Dermis blood vessel endothelial cell (primary cell): ENCODE results near the gene SYNJ2. TPM values are rescaled to one million over a fixed set of nuclear protein-coding genes. Genes with fewer than 3 reads are reported as not detected.

Source experiments
- DNase-seq: peaks from one replicate; pipeline ENCODE4 v3.0.0; 2010
- total RNA-seq: library from RNA; depleted of rRNA; stranded (reverse); fragments of >200 nt; gene quantifications from 2 replicates; pipeline ENCODE4 v1.2.3, GENCODE V29; 2014

Gene SYNJ2
- total RNA-seq, 1 donor from 2014 or later = 34.7 TPM

DNA sequence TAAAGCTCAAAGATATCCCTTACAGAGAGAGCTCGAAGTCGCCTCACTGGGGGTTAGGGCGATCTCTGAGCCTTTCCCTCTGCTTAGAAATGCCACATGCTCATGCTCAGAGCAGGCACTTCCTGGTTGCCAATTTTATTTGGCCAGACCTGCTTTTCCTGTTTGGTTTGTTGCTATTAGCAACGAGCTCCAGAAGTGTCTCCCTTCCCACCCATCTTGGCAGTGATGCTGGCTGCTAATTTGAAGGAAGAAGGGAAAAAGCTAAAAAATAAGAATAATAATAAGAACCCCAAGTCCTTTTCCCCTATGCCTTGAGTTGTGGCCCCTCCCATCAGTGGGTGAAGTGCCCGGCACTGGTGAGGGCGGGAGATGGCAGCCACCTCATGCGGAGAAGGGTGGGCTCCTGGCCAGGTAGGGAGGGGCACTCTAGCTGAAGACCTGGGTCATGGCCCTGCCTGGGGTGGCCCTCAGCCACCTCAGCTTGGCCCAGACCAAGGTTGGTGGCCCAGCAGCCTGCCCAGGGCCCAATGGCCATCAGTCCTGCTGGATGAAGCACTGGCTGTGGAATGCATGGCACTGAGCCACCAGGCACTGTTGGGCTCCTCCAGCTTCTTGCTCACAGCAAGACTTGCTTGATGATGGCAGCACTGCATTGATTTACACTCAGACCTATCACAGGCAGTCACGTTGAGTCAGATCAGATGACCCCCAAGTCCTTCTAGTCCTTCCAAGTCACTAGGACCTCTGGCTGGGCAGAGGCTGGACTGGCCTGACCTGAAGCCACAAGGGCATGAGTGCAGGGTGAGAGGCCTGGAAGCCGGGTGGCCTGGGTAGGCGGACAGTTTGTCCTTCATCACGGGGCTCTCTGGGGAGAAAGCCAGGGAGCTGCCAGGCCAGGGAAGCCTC lies 79.0 kb downstream of the SYNJ2 start:
- DNase-seq = peak; percentile 94

DNA sequence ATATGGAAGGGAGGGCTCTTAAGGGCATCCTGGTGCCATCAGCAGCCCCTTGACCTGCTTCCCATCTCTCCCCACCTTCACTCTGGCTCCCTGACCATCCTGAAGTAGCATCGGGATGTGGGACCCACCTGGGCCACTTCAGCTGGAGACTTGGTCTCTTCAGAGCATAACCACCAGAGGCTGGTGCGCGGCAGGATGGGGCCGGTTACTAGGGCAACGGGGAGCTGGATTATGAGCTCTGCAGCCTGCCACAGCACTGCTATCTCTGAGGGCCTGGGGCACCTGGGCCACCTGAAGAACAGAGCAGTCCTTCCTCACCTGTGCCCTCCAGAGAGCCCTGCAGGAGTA lies 79.7 kb downstream of the SYNJ2 start:
- no peak for DNase-seq

DNA sequence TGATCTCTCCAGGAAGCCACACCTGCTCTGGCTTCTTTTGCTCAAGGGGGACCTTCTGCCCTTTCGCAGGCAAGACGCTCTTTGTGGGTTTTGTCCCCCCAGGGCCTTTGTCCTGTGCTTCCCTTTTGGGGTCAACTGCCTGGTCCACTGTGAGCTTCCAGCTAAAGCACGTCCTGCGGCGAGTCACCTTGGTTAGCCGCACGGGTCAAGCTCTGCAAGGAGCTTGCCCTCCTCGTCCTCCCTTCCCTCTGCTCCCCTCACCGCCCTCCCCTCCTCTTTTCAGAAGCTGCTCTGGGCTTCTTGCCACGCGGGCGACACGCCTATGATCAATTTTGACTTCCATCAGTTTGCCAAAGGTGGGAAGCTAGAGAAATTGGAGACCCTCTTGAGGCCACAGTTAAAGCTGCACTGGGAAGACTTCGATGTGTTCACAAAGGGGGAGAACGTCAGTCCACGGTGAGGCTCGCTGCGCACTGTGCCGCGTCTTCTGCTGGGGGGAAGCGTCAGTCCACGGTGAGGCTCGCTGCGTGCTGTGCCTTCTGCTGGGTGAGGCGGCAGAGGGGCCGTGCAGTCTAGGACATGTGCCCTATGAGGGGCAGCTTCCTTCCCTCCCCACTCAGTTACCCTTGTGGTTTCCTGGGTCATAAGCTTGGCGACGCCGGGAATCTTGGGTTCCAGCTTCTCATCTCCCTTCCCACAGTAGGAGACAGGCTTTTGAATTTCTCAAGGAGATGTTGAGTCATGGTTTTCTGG lies 80.2 kb downstream of the SYNJ2 start:
- no peak for DNase-seq

DNA sequence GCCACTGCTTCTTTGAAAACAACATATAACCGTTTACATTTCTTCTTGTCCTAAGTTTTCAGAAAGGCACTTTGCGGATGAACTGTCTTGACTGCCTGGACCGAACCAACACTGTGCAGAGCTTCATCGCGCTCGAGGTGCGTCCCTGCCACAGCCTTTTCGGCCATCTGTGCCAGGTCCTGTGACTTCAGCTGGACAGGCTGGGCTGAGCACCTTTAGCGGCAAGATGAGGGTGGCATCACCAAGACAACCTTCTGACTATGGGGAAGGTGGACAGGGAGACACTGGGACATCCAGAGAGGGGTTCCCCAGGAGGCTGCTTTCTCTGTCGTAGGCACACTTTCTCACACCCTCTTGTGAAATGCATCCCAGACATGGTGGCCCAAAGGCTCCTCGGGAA lies 82.1 kb downstream of the SYNJ2 start:
- DNase-seq = no peak

DNA sequence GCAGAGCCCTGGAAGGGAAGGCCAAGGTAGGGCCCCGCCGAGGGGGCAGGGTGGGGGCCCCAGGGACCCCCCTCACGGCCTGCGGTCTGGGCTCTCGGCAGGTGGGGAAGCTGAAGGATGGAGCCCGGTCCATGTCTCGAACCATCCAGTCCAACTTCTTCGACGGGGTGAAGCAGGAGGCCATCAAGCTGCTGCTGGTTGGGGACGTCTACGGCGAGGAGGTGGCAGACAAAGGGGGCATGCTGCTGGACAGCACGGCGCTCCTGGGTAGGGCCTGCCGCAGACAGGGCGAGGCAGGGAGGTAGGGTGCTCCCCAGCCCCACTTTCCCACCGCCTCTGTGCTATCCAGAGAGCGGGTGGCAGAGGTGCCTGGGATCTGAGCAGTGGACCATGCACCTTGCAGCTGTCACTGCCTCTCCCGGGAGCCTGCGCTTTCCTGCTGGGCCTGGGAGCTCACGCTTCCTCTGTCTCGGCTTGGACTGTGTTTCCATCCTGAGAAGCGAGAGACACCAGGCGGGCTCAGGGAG lies 83.1 kb downstream of the SYNJ2 start:
- no peak for DNase-seq

DNA sequence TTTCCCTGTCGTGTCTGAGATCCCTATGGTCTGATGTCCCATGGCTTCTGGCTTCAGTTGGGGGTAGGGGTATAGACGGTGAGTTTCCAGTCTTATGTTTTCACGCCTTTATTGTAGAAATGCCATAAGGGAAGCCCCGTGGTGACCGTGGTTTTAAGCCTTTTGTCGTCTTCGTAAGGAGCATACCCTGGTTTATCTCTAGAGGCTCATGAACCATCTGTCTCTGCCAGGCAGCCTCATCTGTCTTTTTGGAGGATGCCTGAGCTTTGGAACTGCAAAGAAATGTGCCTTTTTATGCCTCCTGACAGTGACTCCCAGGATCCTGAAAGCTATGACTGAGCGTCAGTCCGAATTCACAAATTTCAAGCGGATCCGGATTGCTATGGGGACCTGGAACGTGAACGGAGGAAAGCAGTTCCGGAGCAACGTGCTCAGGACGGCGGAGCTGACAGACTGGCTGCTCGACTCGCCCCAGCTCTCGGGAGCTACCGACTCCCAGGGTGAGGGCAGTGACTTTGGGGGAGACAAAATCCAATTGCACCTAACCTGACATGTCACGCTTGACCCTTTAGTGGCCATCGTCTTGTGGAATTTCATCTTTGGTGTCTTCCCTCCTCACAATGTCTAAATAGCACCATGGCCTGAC lies 84.6 kb downstream of the SYNJ2 start:
- no peak for DNase-seq

DNA sequence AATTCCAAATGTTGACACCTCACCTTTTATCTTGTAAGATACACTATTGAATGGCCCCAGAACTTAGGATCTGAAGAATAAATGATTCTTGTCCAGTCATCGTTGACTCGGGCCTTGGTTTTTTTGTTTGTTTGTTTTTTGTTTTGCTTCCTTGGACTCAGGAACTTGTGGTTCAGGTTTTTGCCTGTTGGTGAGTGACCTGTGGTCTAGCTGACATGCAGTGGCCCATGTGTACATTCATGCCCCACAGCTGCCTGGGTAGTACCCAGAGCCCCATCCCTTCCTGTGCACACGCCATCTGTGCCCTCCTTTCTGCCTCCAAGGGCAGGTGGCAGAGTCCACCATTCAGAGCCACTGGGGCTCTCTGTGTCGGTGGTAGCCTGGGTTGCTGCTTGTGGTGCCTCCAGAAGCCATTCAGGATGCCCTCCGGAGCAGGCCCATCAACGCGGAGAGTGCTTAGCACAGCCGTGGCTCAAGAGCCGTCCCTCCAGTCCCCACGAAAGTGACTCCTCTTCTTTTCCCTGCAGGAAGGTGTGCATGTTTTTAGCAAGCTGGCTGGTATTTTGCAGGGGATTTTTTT lies 85.9 kb downstream of the SYNJ2 start:
- DNase-seq = peak; percentile 27

DNA sequence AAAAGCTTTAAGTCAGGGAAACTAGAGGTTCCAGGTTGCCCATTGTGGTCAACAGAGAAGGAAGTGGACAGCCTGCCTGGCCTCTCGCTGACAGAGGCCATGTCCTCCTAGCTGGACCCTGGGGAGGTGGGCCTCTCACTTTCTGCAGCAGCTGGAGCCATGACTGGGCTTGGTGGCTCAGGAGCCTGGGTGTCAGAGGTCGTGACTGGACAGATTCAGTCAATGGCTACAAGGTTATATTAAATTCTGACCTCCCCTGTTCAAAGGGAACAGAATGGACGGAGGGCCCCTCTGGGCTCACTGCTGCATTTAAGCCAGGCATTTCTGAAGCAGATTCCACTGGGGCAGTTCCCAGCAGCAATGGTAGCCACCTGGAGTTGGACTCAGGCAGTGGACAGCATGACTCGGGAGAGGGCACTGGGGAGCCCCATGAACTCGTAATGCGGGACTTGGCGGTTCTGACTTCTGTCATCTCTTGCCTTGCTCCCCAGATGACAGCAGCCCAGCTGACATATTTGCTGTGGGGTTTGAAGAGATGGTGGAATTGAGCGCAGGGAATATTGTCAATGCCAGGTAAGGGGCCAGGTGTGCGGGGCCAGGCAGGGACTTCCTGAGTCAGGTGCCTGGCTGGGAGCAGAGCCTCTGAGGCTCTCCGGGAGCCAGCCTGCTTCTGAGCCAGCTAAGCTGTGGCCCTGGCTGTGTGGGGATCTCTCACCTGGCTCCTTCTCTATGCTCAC lies 86.7 kb downstream of the SYNJ2 start:
- DNase-seq = peak; percentile 47

DNA sequence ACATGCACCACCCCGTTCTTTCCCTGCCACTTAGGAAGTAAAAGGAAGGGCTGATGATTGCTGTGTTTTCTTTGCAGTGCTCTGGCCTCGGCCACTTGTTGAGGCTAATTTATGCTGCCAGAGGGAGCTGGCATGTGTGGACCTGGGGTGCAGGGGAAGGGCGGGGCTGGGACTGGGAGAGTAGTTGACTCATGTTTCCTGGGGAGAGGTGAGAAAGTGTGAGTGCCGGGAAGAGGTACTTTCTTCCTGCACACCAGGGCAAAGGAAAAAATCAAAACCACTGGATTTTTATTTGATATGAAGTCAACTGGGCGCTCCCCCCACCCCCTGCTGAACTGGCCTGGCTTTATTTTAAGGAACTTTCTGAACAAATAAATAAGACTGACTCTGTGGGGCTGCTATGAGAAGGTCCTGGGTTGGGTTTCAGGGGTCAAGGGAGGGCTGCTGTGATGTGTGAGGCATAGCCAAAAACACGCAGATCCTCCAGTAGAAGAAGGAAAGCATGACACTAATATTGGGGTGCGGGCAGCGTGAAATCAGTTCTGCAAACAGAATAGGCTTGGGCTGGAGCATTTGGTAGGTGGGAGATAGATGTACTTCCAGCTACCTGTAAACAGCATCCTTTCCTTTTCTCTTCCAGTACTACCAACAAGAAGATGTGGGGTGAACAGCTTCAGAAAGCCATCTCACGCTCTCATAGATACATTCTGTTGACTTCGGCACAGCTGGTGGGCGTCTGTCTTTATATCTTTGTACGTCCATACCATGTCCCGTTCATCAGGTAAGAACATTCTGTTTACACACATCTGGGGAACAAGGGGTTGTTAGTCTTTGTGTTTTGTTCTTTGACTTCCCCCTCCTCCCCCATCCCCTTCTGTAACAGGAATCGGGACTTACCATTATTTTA lies 87.5 kb downstream of the SYNJ2 start:
- DNase-seq = peak; percentile 82

DNA sequence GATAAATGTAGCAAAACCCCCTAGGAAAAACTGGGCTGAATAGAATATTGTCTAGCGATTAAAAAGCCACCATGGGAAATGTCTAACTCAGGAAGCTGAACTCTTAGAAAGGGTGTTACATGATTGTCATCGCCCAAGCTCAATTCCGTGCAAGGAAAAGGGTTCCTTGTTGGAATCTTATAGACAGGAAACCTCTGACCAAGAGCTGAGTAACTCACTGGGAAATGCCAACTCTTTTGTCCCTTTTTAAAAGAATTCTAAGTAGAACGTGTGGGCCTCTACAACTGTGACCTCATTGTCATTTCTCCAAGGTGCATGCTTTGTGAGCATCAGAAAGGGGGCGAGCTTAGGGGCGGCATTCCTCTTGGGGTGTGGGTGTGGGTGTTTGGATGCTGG lies 88.1 kb downstream of the SYNJ2 start:
- peak; percentile 94 for DNase-seq

DNA sequence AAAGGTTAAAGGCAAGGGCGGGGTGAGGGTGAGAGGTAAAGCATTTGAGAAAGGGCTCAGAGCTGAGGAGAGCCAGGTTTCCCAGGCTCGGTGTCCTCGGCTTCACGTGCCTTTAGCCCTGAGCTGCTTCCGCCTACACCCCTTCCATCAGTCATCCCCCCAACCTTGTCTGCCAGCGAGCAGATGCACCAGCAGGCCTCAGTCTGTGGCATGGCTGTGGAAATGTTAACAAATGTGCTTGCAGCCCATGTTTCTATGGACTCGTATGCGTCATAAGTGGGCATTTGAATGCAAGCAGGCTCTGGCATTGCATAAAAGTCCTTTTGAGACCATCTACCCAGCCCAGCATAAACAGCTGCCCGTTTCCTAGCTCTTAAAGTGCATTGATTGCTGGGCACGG lies 88.8 kb downstream of the SYNJ2 start:
- no peak for DNase-seq

DNA sequence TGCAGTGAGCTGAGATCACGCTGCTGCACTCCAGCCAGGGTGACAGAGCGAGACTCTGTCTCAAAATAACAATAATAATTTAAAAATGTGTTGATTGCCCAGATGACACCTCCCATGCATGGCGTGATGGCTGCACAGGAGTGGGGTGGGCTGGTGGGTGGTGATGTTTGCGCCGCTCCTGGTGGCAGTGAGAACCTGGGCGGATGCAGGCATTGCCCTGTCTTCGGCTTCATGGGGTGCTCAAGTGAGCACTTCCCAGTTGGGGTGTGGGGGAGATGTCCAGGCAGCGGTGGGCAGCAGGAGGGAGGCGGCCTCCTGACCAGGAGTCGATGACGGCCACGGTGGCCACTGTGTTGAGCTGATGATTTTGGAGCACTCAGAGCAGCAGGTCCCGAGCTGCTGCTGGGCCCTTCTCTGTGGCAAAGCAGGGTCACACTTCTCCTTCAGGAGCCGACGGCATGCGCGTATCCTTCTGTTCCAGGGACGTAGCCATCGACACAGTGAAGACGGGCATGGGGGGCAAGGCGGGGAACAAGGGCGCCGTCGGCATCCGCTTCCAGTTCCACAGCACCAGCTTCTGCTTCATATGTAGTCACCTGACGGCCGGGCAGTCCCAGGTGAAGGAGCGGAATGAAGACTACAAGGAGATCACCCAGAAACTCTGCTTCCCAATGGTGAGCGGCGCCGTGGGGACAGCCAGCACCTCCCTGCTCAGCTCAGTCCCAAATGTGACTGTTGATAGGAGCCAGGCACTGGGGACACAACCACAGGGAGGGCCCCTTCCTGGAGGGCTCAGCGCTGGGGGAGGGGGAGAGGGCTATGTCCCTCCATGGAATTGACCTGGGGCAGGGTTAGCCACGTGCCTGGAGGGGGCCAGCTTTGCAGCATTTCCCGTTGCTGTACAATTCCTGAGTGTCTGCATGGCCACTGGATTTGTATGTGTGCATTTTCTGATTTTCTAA lies 89.7 kb downstream of the SYNJ2 start:
- no peak for DNase-seq

DNA sequence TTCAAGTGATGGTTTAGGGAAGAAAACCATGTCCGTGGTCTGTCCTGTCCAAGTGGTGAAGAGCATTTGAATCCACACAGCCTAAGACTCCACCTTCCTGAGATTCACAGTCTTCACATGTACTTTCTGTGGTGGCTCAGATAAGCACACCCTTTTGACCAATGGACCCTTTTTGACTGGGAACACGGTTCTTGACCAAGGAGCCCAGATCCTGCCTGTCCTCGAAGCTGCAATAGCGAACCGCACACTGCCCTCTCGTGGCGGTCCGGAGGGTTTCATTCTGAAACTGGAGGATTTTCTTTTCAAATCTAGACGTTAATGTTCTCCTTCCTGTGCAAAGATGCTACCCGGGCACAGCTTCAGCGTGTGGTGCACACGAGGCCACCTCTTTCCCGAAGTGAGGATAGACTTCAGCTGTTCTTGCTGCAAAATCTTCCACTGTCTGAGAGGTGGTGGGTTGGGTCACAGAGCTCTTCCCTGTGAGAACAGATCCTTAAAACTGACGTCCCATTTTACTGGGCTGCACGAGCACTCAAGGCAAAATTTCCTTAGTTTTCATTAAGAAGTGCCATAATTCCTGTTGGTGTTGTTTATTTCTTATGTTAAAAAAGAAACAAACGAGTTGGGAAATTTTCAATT lies 90.5 kb downstream of the SYNJ2 start:
- peak; percentile 87 for DNase-seq

DNA sequence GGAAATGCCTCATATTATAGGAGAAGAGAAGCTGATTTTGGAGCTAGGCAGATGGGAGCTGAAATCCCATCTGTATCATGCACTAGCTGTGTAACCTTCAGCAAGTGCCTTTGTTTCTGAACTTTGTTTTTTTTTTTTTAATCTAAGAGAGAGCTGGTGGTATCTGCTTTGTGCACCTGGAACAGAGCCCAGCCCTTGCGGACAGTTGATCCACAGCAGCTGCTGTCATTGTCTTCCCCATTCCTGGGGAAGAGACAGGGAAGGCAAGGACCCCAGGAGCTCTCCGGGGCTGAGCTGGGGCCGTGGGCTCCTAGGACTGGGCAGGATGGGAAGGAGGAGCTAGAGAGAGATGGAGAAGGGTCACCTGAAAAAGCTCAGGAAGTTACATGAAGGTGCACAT lies 92.1 kb downstream of the SYNJ2 start:
- no peak for DNase-seq

DNA sequence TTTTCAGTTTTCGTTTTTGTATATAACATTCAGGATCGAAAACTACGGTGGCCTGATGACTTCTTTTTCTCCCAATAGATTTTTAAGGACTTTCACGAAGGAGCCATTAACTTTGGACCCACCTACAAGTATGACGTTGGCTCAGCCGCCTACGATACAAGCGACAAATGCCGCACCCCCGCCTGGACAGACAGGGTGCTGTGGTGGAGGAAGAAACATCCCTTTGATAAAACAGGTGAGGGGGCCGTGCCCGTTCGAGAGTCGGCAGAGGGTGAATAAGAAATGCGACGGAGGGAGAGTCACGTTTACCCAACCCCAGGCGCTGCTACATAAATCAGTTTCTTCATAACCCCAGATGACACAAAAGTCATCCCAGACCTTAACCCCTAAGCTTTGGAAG lies 94.9 kb downstream of the SYNJ2 start:
- DNase-seq = no peak

DNA sequence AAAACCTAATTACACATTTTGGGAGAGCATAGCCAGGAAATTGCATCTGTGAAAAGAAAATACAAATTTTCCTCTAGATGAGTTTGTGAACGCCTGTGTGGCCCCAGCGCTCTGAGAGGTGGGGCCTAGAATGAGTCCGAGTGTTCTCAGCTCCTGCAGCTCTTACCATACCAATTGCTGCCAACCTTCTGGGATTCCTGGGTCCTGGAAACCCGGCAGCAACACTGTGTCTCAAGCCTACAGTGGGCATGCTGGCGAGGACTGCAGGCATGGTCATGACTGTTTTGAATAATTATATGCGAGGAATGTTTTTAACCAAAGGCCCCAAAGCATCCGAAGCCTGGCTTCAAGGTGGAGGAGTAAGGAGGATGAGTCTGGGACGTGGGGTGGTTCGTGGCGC lies 96.0 kb downstream of the SYNJ2 start:
- no peak for DNase-seq

DNA sequence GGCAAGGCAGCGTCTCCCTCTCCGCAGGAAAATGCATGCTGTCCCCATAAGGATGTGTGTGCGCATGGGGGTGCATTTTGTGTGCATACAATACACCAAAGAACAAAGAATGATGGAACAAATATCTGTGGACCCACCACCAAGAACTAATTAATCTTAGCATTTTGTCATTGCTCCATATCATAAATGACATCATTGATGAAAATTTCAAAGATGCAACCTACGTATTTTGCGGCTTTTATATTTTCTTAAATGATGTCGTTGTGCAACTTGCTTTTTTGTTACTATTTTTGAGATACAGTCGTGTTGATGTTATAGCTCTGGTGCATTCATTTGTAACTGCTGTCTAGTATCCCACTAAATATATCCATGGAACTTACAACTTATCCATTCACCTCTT lies 96.7 kb downstream of the SYNJ2 start:
- DNase-seq = no peak

DNA sequence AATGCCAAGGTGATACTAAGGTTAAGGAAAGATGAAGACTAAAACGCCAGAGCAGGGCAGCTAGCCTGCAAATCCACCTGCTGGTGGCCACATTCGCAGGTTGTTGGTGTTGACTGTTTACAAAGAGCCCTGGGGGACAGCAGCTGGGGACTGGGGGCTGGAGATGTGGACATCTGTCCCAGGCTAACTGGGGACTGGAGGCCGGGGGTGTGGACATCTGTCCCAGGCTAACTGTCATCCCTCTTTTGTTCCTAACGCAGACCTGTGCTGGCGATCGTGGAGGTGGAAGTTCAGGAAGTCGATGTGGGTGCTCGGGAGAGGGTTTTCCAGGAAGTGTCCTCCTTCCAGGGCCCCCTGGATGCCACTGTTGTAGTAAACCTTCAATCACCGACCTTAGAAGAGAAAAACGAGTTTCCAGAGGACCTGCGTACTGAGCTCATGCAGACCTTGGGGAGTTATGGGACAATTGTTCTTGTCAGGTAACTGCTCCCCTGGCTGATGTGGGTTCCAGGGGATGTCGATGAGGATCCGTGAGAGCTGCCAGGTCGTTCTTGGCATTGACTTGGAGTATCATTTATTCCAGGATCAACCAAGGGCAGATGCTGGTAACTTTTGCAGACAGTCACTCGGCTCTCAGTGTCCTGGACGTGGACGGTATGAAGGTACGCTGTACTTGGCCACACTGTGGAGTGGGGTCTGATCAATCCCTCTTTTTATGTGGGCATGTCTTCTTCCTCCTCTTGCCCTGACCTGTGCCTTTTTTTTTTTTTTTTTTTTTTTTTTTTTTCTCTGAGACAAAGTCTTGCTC lies 99.4 kb downstream of the SYNJ2 start:
- DNase-seq = no peak

DNA sequence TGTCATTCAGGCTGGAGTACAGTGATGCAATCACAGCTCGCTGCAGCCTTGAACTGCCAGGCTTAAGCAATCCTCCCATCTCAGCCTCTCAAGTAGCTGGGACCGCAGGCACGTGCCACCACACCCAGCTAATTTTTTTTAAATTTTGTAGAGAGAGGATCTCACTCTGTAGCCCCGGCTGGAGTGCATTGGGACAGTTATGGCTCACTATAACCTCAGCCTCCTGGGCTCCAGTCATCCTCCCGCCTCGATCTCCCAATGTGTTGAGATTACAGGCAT lies 99.9 kb downstream of the SYNJ2 start:
- DNase-seq = no peak
